ENCODE measurements around the gene SERPINA1.

SERPINA1 gene

DNA sequence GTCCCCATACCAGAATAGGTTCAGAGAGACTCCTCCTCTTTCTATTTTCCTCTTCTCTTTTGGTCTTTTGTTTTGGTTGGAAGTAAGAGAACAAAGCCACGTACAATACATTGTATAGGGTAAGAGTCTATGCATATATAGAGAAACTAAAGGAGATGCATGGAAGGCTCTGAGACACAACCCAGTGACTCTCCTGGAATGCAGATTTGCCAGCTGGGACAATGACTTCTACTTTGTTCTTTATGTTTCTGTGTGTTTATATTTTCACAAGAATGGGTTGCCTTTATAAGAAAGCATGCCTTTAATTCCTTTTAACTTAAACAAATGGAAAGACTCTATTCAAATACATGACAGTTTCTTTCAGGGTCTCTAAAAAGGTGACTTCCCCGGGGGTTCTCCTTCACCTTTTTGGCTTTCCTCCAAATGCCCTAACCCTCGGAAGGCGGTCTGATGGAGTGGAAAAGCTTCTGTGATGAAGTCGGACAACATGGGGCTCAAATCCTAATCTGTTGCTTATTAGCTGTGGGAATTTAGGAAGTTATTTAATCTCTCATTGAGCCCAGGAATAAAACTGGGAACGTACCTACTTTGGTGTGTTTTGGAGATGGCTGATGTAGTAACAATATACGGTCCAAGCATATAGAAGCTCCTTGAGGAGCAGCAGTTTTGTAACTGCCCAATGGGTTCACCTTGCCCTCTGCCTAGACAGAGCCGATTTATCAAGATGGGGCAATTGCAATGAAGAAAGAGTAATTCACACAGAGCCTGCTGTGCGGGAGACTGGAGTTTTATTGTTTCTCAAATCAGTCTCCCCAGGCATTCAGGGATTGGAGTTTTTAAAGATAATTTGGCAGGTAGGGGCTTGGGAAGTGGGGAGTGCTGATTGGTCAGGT, 9.1 kb upstream of the SERPINA1 start:
- no peak for DNase-seq (ENCODE audit: low read depth)

GRCh38 chr14:94396628-94397225, 8.3 kb upstream of the SERPINA1 start:
- DNase-seq (ENCODE audit: low read depth): no peak

DNA sequence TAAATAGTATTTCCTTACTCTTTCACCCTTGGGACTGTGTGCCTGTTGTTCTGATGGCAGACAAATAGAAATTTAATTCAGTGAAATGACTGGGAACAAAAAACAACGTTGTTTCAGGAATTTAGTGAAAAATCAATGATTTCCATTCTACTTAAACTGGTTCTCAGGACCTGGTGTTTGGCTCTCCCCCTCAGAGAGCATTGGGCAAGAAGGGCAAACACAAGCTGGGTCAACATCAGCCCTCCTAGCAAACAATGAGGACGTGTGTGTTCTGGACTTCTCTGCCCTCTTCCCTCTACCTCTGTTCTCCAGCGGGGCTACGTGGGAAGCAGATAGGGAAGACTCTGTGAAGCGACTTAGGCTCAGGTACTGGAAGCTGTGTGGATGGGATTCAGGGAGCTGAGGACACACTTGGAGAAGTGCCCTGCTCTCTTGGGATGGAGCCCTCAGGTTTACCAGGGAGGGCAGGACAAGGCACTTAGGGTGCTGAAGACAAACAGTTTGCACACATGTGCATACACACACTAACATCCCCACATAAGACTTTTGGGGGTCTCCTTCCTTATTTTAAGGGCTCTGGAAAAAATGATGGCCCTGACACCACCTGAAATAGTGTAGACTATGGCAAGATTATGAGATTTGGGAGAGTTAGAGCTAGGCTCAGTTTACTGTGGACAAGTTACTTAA, 7.6 kb upstream of the SERPINA1 start:
- DNase-seq (ENCODE audit: low read depth): no peak

DNA sequence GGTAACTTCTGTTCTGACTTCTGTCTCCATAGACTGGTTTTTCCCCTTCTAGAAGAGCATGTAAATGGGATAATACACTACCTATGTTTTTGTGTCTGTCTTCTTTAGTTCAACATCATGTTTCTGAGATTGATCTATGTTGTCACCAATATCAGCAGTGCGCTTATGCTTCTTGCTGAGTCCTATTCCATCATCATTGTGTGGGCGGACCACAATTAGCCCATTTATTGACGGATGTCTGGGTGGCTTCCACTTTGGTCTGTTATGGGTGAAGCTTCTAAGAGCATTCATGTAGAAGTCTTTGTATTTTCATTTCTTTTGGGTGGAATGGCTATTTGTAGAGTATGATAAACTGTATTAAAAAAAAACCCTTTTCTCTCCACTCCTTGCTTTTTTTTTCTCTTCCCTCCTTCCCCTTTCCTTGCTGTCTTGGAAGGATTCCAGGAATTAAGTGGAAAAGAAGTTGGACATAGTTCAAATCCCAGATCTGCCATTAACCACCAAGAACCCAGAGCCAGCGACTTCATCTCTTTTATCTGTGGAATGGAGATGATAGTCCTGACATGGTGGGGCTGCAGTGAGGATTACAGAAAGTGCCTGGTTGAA, 7.0 kb upstream of the SERPINA1 start:
- DNase-seq (ENCODE audit: low read depth): no peak

DNA sequence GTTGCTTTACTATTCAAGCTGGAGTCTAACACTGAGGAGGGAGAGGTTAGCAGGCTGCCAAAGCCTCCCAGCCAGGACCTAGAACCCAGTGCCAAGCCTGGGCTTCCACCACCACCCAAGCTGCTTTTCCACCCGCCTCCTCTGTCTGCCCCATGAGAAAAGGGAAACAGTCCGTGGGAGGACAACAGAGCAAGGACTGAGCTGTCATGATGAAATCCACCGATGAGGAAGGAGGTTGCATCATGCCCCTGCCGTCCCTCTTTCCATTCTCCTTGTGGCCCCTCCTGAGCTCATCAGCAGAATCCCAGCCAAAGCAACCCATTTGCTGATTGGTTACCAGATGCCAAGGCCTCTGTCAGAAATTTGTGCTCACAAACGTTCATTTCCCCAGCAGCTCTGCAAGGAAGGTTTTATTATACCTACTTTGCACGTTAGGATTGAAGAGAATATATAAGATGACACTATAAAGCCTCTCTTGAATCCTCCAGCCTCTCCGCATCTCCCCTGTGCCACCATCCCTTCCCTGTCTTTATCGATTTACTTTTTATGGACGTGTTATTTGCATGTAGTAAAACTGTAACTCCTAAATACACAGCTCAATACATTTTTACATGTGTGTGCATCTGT, 6.3 kb upstream of the SERPINA1 start:
- peak; percentile 25 for DNase-seq (ENCODE audit: low read depth)

- DNase-seq (ENCODE audit: low read depth): no peak
Observed at GRCh38 chr14:94394025-94394493, 5.7 kb upstream of the SERPINA1 start.

- no peak for DNase-seq (ENCODE audit: low read depth)
Observed at GRCh38 chr14:94393474-94393873, 5.1 kb upstream of the SERPINA1 start.

DNA sequence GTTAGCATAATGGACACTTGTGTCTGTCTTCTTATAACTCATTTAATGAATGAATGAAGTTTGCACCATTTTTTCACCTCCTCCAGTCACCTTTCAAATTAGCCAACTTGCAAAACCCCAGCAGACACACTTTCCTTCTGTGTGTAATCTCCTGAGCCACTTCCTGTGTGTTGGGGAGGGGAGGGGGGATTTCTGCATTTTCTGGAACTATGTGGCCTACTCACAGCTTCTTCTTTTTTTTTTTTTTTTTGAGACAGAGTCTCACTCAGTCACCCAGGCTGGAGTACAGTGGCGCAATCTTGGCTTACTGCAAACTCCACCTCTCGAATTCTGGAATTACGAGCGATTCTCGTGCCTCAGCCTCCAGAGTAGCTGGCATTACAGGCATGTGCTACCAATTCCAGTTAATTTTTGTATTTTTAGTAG, 4.1 kb upstream of the SERPINA1 start:
- DNase-seq (ENCODE audit: low read depth): peak; percentile 32

GRCh38 chr14:94391281-94391975, 3.0 kb upstream of the SERPINA1 start:
- no peak for DNase-seq (ENCODE audit: low read depth)

- DNase-seq (ENCODE audit: low read depth): no peak
Observed at GRCh38 chr14:94390372-94391086, 2.1 kb upstream of the SERPINA1 start.

DNA sequence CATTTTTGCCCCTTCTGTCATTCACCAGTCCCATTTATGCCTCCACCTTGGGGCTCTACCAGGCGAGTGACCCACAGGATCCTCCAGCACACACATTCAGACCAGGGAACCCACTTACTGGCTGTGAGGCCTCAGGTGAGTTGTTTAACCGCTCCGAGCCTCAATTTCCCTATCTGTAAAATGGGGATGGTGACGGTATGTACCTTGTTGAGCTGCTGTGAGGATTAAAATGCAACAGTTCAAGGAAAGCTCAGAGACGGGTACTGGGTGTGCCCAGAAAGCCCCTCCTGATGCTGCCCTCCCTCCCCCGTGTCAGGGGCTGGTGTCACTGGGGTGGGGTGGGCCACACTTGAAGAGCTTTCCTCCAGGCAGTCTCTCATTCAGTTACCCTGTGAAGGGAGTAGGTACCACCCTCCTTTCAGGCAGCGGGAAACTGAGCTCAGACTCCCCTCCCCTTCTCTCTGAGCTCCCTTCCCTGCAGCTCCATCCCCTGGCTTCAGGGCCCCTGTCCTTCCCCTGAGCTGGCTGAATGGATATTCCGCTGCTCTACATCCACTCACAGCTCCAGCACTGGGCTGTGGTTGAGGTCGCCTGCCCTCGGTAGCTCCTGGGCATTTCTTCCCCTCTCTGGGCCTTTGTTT, 1.4 kb upstream of the SERPINA1 start:
- DNase-seq (ENCODE audit: low read depth): no peak

DNA sequence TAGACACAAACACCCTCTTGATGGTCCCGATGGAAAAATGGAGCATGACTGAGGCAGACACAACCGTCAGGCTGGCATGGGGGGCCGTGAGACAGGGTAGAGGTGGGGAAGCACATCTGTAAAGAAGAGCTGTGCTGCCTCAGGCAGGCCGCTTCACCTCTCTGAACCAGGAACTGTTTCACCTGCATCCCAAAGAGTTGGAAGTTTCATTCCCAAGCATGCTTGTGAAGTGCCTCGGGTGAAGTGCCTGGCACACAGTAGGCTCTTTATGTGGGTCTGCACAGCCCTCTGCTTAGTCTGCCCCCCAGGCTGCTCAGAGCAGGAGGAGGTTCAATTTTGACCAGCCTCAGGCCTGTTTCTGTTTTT, 685 bp upstream of the SERPINA1 start:
- no peak for DNase-seq (ENCODE audit: low read depth)

- DNase-seq (ENCODE audit: low read depth): no peak
Observed at GRCh38 chr14:94388027-94388383, 397 bp downstream of the SERPINA1 start.

DNA sequence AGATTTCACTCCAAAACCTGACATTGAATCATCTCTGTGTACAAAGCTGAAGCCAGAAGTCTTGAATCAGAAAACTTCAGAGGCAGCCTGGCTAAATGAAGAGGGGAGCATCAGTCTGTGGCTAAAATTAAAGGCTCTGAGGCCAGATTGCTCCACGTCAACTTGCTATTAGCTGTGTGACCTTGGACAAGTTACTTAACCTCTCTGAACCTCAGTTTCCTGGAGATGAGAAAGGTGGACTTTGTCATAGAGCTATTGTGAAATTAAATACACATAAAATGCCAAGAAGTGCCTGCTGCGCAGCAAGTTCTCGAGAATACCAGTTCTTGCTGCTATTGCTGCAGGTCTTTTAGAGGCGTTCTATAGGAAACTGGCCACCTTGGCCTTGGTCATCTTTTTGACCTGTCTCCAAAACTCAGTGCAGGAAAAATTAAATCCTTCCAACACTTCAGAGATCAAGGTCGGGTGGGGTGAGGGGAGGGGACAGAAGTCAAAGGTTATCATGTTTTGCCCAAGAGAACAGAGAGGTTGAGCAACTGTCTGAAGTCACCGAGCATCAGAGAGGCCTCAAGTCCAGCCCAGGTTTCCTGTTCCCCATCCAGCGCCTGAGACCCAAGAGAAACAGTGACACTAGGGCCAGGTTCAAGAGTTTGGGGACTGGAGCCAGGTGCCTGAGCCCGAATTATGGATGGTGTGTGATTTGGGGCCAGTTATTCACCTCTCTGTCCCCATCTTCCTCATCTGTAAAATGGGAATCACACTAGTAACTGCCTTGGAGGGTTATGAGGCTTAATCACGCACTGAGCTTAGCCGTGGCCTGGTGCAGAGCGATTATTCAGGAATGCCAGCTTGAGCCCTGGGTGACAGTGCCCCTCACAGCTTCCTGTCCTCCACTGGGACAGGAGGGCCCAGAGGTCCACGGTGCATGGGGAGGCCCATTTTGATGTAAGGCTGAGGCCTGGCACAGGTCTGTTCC, 1.1 kb downstream of the SERPINA1 start:
- no peak for DNase-seq (ENCODE audit: low read depth)

GRCh38 chr14:94386085-94387031, 2.0 kb downstream of the SERPINA1 start:
- DNase-seq (ENCODE audit: low read depth): no peak

DNA sequence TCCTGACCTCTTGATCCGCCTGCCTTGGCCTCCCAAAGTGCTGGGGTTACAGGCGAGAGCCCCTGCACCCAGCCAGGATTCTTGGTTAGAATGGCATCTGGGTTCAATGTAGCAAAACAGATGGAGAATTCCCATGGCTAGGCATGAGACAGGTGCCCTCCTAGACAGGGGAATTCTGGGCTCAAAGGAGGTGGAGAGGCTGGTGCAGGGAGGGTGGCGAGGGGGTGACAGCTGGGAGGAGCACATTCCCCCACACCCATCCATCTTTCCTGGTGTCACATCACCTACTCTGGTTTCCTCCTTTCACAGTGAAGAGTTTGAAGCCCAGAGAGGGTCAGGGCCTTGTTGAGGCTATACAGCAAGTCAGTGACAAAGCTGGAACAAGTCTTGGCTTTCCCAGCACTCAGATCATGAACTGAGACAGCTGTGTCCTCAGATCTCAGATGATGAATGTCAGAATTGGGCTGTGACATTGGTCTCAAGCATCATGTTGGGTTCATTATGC, 2.8 kb downstream of the SERPINA1 start:
- no peak for DNase-seq (ENCODE audit: low read depth)

- DNase-seq (ENCODE audit: low read depth): no peak
Observed at GRCh38 chr14:94384342-94384741, 4.1 kb downstream of the SERPINA1 start.

DNA sequence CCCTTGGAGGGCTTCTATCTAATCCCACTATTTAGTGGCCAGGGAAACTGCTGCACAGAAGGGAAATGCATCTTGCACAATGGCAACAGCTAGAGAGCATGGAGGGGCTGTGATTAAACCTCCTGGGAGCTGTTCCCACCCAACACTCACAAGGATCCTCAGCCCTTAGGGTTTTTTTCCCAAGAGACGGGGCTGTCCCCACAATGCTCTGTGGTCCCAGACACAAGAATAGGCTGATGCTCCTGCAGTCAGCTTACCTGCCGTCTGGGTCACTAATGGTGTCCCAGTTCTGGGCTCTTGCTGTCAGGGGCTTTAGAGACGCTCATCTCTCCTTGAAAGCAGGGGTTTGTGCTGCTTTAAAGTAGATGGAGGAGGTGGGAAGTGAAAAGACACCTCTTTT, 4.6 kb downstream of the SERPINA1 start:
- no peak for DNase-seq (ENCODE audit: low read depth)
